ENCODE data around the gene TPPP. TPM values are rescaled to one million over a fixed set of nuclear protein-coding genes. Genes with fewer than 3 reads are reported as not detected.
"Not testable (repeated sequence)": the region's sequence is repeated elsewhere in the genome, so short reads cannot be mapped to it uniquely, and the experiment has no call there.

TPPP gene
- total RNA-seq, 1 donor from 2014 or later = 2.2 TPM

DNA sequence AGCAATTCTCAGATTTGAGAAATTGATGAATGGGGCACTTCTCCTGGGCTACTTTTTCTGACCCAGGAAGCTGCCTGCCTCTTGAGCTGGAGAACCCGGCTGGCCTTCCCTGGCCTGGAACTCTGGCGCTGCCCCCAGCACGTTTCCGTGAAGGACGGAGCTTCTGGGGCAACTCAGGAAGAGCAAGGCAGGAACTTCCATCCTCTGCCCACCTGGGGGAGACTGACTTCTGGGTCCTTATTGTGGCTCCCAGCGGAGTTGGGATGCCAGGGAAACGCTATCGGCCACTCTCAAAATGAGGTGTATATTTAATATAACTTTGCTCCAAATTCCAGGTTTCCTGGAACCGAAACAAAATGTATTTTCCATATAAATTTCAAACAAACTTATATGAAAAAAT lies 33.9 kb upstream of the TPPP start:
- not testable (repeated sequence) for H3K27ac ChIP-seq (ENCODE audit: low read depth, low read length); H3K4me1 Mint-ChIP-seq (ENCODE audit: low read depth, unreplicated experiment); H3K36me3 Mint-ChIP-seq (ENCODE audit: low read depth, unreplicated experiment); H3K4me1 ChIP-seq (ENCODE audit: insufficient read depth, low read length); H3K9me3 Mint-ChIP-seq (ENCODE audit: unreplicated experiment); H3K27ac Mint-ChIP-seq (ENCODE audit: unreplicated experiment); H3K79me2 ChIP-seq (ENCODE audit: insufficient read depth, low read length); H3K9me3 ChIP-seq (ENCODE audit: insufficient read depth, low read depth, low read length); H3K27me3 Mint-ChIP-seq (ENCODE audit: low read depth, unreplicated experiment); H3K27me3 ChIP-seq (ENCODE audit: insufficient read depth, low read length); H4K20me1 ChIP-seq (ENCODE audit: insufficient read depth, low read length); DNase-seq (ENCODE audit: low read depth); H3K9ac ChIP-seq (ENCODE audit: low read length); H2AFZ ChIP-seq (ENCODE audit: low read depth, low read length); FAIRE-seq; H3K36me3 ChIP-seq (ENCODE audit: insufficient read depth, low read length); H3K4me3 ChIP-seq (ENCODE audit: insufficient read depth, low read depth, low read length); H3K4me3 Mint-ChIP-seq (ENCODE audit: unreplicated experiment); H3K4me2 ChIP-seq (ENCODE audit: low read length)

DNA sequence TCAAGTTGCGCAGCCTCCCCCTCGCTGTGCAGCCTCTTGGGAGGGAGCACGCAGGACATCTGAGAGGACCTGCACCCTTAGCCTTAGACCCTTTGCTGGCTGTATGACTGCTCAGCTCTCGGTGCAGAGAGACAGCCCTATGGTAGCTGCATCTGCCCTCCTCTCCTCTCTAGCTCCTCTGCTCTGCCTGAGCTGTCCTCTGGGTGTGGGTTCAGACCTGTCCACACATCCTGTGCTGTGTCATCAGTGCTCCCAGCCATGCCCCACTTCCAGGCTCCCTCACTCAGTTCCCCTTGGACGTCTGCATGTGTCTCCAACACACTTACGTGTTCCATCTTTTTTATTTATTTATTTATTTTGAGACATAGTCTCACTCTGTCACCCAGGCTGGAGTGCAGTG lies 30.7 kb upstream of the TPPP start:
- not testable (repeated sequence) for H3K9ac ChIP-seq (ENCODE audit: low read length); H3K4me1 ChIP-seq (ENCODE audit: insufficient read depth, low read length); H3K27ac ChIP-seq (ENCODE audit: low read depth, low read length); H3K4me3 ChIP-seq (ENCODE audit: insufficient read depth, low read depth, low read length); H4K20me1 ChIP-seq (ENCODE audit: insufficient read depth, low read length); FAIRE-seq; H3K4me3 Mint-ChIP-seq (ENCODE audit: unreplicated experiment); H3K9me3 ChIP-seq (ENCODE audit: insufficient read depth, low read depth, low read length); H3K4me2 ChIP-seq (ENCODE audit: low read length); H3K36me3 ChIP-seq (ENCODE audit: insufficient read depth, low read length); H3K79me2 ChIP-seq (ENCODE audit: insufficient read depth, low read length); DNase-seq (ENCODE audit: low read depth); H3K4me1 Mint-ChIP-seq (ENCODE audit: low read depth, unreplicated experiment); H2AFZ ChIP-seq (ENCODE audit: low read depth, low read length); H3K27ac Mint-ChIP-seq (ENCODE audit: unreplicated experiment); H3K36me3 Mint-ChIP-seq (ENCODE audit: low read depth, unreplicated experiment); H3K27me3 ChIP-seq (ENCODE audit: insufficient read depth, low read length)
- Mint-ChIP-seq H3K9me3 (ENCODE audit: unreplicated experiment) (peaks cover 12% of the 10 kb centered on the region), H3K27me3 (ENCODE audit: low read depth, unreplicated experiment) (peaks cover 22% of the 10 kb centered on the region)

DNA sequence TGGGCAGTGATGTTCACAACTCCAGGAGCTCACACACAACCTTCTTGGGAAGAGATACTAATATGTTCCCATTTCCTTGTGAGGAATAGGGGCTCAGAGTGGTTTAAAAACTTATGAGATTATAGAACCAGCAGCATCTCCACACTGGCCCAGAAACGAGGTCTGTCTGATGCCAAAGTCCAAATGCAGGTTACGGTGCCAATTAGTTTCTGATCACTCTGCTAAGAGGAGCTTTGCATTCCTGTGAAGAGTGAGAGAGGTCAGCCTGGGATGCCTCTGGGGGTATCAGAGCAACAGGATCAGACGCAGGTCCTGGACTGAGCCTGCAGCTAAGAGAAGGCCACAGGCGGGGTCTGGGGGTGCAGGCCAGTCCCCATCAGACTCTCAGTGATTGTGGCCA lies 30.2 kb upstream of the TPPP start:
- not testable (repeated sequence) for H3K79me2 ChIP-seq (ENCODE audit: insufficient read depth, low read length); H3K9me3 ChIP-seq (ENCODE audit: insufficient read depth, low read depth, low read length); H4K20me1 ChIP-seq (ENCODE audit: insufficient read depth, low read length); H3K4me3 Mint-ChIP-seq (ENCODE audit: unreplicated experiment); DNase-seq (ENCODE audit: low read depth); H3K36me3 ChIP-seq (ENCODE audit: insufficient read depth, low read length); H2AFZ ChIP-seq (ENCODE audit: low read depth, low read length); H3K27ac ChIP-seq (ENCODE audit: low read depth, low read length); H3K27ac Mint-ChIP-seq (ENCODE audit: unreplicated experiment); H3K9ac ChIP-seq (ENCODE audit: low read length); H3K4me1 Mint-ChIP-seq (ENCODE audit: low read depth, unreplicated experiment); H3K36me3 Mint-ChIP-seq (ENCODE audit: low read depth, unreplicated experiment); H3K27me3 ChIP-seq (ENCODE audit: insufficient read depth, low read length); H3K4me3 ChIP-seq (ENCODE audit: insufficient read depth, low read depth, low read length); H3K4me1 ChIP-seq (ENCODE audit: insufficient read depth, low read length); FAIRE-seq; H3K4me2 ChIP-seq (ENCODE audit: low read length)
- peaks cover 15% of the 10 kb centered on the region for H3K9me3 Mint-ChIP-seq (ENCODE audit: unreplicated experiment)
- H3K27me3 Mint-ChIP-seq (ENCODE audit: low read depth, unreplicated experiment) = peaks cover 27% of the 10 kb centered on the region

DNA sequence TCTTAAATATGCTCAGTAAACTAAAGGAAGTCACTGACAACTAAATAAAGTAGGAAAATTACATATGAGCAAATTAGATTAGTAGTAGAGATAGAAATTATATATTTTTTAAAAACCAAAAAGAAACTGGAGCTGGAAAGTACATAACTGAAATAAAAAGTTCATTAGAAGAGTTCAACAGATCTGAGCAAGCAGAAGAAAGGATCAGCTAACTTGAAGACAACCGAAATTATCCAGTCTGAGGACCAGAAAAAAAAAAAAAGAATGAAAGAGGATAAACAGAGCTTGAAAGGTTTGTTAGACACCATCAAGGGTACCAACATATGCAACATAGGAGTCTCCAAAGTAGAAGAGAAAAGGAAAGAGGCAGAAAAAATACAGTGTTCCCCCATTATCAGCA lies 26.2 kb upstream of the TPPP start:
- H3K4me3 ChIP-seq (ENCODE audit: insufficient read depth, low read depth, low read length); H2AFZ ChIP-seq (ENCODE audit: low read depth, low read length); H3K36me3 Mint-ChIP-seq (ENCODE audit: low read depth, unreplicated experiment); H3K4me2 ChIP-seq (ENCODE audit: low read length); H4K20me1 ChIP-seq (ENCODE audit: insufficient read depth, low read length); H3K79me2 ChIP-seq (ENCODE audit: insufficient read depth, low read length); DNase-seq (ENCODE audit: low read depth); FAIRE-seq; H3K4me1 ChIP-seq (ENCODE audit: insufficient read depth, low read length); H3K4me3 Mint-ChIP-seq (ENCODE audit: unreplicated experiment); H3K9me3 ChIP-seq (ENCODE audit: insufficient read depth, low read depth, low read length); H3K9ac ChIP-seq (ENCODE audit: low read length); H3K4me1 Mint-ChIP-seq (ENCODE audit: low read depth, unreplicated experiment); H3K36me3 ChIP-seq (ENCODE audit: insufficient read depth, low read length); H3K27ac Mint-ChIP-seq (ENCODE audit: unreplicated experiment); H3K27me3 ChIP-seq (ENCODE audit: insufficient read depth, low read length); H3K27ac ChIP-seq (ENCODE audit: low read depth, low read length): not testable (repeated sequence)
- Mint-ChIP-seq H3K27me3 (ENCODE audit: low read depth, unreplicated experiment) (peaks cover 35% of the 10 kb centered on the region), H3K9me3 (ENCODE audit: unreplicated experiment) (peaks cover 19% of the 10 kb centered on the region)

All from astrocyte (in vitro differentiated cells and primary cell).